ENCODE measurements around the gene COL25A1.

DNA sequence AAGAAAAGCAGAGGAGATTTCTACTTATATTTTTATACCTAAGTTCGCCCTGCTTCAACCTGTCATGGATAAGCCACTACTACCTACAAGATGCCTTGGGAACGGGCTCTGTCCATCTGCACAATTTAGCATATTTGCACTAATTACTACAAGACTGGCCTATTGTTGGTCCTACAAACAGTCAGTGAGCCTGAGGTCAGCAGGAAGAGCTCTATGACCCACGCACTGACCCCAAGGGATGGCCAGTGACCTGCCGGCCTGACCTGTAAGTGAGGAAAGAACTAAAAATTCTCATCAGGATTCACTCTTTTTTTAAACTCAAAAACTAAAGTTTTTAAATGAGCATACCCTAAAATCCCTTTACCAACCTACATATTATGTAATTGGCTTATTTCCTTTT is 142.0 kb downstream of the COL25A1 start:
- TF ChIP-seq CTCF (conservative IDR thresholded peaks at IDR 0.05) (no peak), ZFX (IDR thresholded peaks at IDR 0.05) (no peak)
